Measurements from ENCODE around the gene TREML1. TPM values are rescaled to one million over a fixed set of nuclear protein-coding genes. Genes with fewer than 3 reads are reported as not detected.

Gene TREML1
- total and polyA plus RNA-seq, 4 donors: 0.39 to 2.1 (median 1.5) TPM

DNA sequence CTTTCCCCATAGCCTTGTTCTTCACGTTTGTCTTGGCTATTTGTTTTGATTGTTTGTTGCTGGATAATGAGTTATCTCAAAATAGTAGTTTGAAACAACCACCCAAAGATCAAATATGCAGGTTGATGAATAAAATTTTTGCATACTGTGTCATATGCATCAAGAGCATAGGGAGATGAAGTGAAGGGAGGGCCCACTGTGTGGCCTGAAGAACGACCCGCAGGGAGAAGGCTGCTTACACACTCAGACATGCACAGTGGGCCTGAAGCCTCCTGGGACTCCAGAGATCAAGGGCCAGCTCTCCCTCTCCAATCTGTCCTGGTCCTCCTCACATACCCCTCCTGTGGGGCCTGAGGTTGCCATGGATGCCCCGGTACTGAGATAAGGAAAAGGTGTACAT, 25.0 kb upstream of the TREML1 start:
- H3K27ac ChIP-seq (ENCODE audit: low read depth, low read length): no peak overlapping the region
- no peaks in the 10 kb centered on the region for H3K36me3 ChIP-seq (ENCODE audit: control insufficient read depth, insufficient read depth, low read length)
- no peak overlapping the region for H3K4me3 ChIP-seq (ENCODE audit: low read depth, low read length)
- no peaks in the 10 kb centered on the region for H3K27me3 ChIP-seq (ENCODE audit: control insufficient read depth, insufficient read depth, low read length)
- no peaks in the 10 kb centered on the region for H3K4me1 ChIP-seq (ENCODE audit: control insufficient read depth, insufficient read depth, low read length)
- no CpG with 5 or more reads among the region's 4 CpGs for WGBS (ENCODE audit: insufficient coverage)
- no peaks in the 10 kb centered on the region for H3K9me3 ChIP-seq (ENCODE audit: control insufficient read depth, insufficient read depth, low read length)
- no peak for DNase-seq (ENCODE audit: low read depth in 4 of 6, low spot score in 6 of 6)

DNA sequence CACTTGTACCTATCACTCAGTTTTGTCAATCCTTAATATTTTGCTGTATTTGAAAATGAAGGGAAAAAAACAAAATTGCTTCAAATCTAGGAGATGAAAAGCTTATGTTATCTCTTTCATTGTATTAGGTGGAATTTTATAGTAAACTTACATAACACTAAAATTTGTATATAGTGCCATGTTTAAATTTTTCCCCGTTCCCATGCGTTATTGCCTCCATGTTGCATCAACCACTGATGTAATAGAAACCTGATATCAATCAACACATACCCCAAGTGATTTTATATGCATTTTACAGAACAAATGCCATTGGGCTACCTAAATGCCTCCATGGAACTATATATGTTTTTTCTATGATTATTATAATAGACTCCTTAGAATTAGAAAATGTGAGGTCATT, 23.5 kb upstream of the TREML1 start:
- DNase-seq (ENCODE audit: low read depth in 4 of 6, low spot score in 6 of 6): no peak
- Histone ChIP-seq H3K36me3 (ENCODE audit: control insufficient read depth, insufficient read depth, low read length) (no peaks in the 10 kb centered on the region), H3K27me3 (ENCODE audit: control insufficient read depth, insufficient read depth, low read length) (no peaks in the 10 kb centered on the region), H3K9me3 (ENCODE audit: control insufficient read depth, insufficient read depth, low read length) (no peaks in the 10 kb centered on the region), H3K27ac (ENCODE audit: low read depth, low read length) (no peak overlapping the region), H3K4me3 (ENCODE audit: low read depth, low read length) (no peak overlapping the region), H3K4me1 (ENCODE audit: control insufficient read depth, insufficient read depth, low read length) (no peaks in the 10 kb centered on the region)
- no CpG with 5 or more reads among the region's 2 CpGs for WGBS (ENCODE audit: insufficient coverage)

DNA sequence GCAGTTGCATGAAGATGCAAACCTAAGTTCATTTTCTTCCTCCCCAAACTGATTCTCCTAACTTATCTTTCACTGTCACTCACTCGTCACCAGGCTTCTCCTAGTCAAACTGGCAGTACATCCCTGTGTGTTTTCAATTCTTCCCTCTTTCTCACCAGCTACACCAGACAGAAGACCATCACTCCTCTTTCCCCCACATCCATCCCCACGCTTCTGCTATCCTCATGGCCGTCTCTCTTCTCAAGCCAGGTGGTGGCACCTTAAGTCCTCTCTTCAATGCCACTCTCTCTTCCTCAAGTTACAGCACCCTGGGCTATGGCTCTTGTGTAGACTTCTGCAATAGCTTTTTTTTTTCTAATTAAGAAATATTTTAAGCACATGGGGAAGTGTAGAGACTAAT, 23.1 kb upstream of the TREML1 start:
- H3K9me3 ChIP-seq (ENCODE audit: control insufficient read depth, insufficient read depth, low read length): no peaks in the 10 kb centered on the region
- H3K4me3 ChIP-seq (ENCODE audit: low read depth, low read length): no peak overlapping the region
- H3K27ac ChIP-seq (ENCODE audit: low read depth, low read length): no peak overlapping the region
- 85% methylated on average over 3 of the region's 3 CpGs for WGBS (ENCODE audit: insufficient coverage)
- H3K4me1 ChIP-seq (ENCODE audit: control insufficient read depth, insufficient read depth, low read length): no peaks in the 10 kb centered on the region
- DNase-seq (ENCODE audit: low read depth in 4 of 6, low spot score in 6 of 6): no peak
- H3K36me3 ChIP-seq (ENCODE audit: control insufficient read depth, insufficient read depth, low read length): no peaks in the 10 kb centered on the region
- H3K27me3 ChIP-seq (ENCODE audit: control insufficient read depth, insufficient read depth, low read length): no peaks in the 10 kb centered on the region

GRCh38 chr6:41176189-41176588, 22.0 kb upstream of the TREML1 start:
- no peak for DNase-seq (ENCODE audit: low read depth in 4 of 6, low spot score in 6 of 6)
- Histone ChIP-seq H3K4me3 (ENCODE audit: low read depth, low read length) (no peak overlapping the region), H3K9me3 (ENCODE audit: control insufficient read depth, insufficient read depth, low read length) (no peaks in the 10 kb centered on the region), H3K27ac (ENCODE audit: low read depth, low read length) (no peak overlapping the region), H3K36me3 (ENCODE audit: control insufficient read depth, insufficient read depth, low read length) (no peaks in the 10 kb centered on the region), H3K4me1 (ENCODE audit: control insufficient read depth, insufficient read depth, low read length) (no peaks in the 10 kb centered on the region), H3K27me3 (ENCODE audit: control insufficient read depth, insufficient read depth, low read length) (no peaks in the 10 kb centered on the region)
- WGBS (ENCODE audit: insufficient coverage): 93% methylated on average over 12 of the region's 12 CpGs

- no CpG with 5 or more reads among the region's 1 CpG for WGBS (ENCODE audit: insufficient coverage)
- no peaks in the 10 kb centered on the region for H3K9me3 ChIP-seq (ENCODE audit: control insufficient read depth, insufficient read depth, low read length)
- no peaks in the 10 kb centered on the region for H3K4me1 ChIP-seq (ENCODE audit: control insufficient read depth, insufficient read depth, low read length)
- no peak overlapping the region for H3K27ac ChIP-seq (ENCODE audit: low read depth, low read length)
- no peaks in the 10 kb centered on the region for H3K36me3 ChIP-seq (ENCODE audit: control insufficient read depth, insufficient read depth, low read length)
- no peak overlapping the region for H3K4me3 ChIP-seq (ENCODE audit: low read depth, low read length)
- no peaks in the 10 kb centered on the region for H3K27me3 ChIP-seq (ENCODE audit: control insufficient read depth, insufficient read depth, low read length)
- no peak for DNase-seq (ENCODE audit: low read depth in 4 of 6, low spot score in 6 of 6)
These were observed 20.9 kb upstream of the TREML1 start for GRCh38 chr6:41175084-41175483.

GRCh38 chr6:41174610-41175009, 20.5 kb upstream of the TREML1 start:
- H3K27me3 ChIP-seq (ENCODE audit: control insufficient read depth, insufficient read depth, low read length): no peaks in the 10 kb centered on the region
- no peak overlapping the region for H3K27ac ChIP-seq (ENCODE audit: low read depth, low read length)
- H3K36me3 ChIP-seq (ENCODE audit: control insufficient read depth, insufficient read depth, low read length): no peaks in the 10 kb centered on the region
- H3K4me1 ChIP-seq (ENCODE audit: control insufficient read depth, insufficient read depth, low read length): no peaks in the 10 kb centered on the region
- H3K9me3 ChIP-seq (ENCODE audit: control insufficient read depth, insufficient read depth, low read length): no peaks in the 10 kb centered on the region
- H3K4me3 ChIP-seq (ENCODE audit: low read depth, low read length): no peak overlapping the region
- DNase-seq (ENCODE audit: low read depth in 4 of 6, low spot score in 6 of 6): no peak
- 100% methylated on average over 1 of the region's 2 CpGs for WGBS (ENCODE audit: insufficient coverage)

DNA sequence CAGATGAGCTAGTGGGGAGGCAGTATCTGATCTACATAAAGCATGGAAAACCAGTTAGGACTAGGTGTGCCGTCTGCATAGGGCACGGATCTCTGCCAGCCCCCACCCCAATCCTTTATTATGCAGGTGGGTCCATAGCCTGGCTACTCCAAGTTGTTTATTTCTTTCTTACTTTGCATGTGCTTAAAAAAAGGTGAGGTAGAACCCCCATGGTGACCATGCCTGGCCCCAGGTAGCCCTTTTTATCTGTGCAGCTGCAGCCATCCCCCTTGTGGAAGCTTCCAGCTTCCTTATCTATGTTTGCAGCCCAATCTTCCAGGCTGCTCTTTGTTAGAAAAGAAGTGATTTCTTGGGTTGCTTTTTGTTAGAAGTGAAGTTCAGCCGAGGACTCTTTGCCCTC, 17.8 kb upstream of the TREML1 start:
- Histone ChIP-seq H3K9me3 (ENCODE audit: control insufficient read depth, insufficient read depth, low read length) (no peaks in the 10 kb centered on the region), H3K27me3 (ENCODE audit: control insufficient read depth, insufficient read depth, low read length) (no peaks in the 10 kb centered on the region), H3K36me3 (ENCODE audit: control insufficient read depth, insufficient read depth, low read length) (no peaks in the 10 kb centered on the region), H3K27ac (ENCODE audit: low read depth, low read length) (no peak overlapping the region), H3K4me3 (ENCODE audit: low read depth, low read length) (no peak overlapping the region), H3K4me1 (ENCODE audit: control insufficient read depth, insufficient read depth, low read length) (no peaks in the 10 kb centered on the region)
- WGBS (ENCODE audit: insufficient coverage): 100% methylated on average over 1 of the region's 3 CpGs
- no peak for DNase-seq (ENCODE audit: low read depth in 4 of 6, low spot score in 6 of 6)

DNA sequence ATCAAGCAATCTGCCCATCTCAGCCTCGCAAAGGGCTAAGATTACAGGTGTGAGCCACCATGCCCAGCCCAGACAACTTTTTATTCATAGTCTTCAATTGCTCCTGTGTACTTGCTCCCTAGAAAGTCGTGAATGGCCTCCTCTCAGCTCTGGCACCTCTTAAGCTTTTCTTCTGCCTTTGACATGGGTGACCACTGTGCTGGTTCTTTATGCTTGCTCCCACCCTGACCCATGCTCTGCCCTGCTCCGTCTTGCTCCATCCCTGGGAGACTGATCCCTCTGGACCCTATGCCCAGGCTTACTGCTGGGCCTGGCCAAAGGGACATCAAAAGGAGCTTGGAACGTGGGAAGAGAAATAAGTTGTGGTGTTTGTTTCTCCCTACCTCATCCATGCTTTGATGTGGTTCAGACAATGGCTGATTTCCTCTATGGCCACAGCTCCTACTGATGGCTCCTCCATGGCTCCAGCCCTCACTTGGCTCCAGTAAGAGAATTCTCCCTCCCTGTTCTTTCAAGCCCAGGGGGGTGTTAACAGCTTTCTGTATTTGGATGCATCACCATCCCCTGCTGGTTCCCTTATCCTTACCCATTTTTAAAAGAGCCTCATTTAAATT, 16.5 kb upstream of the TREML1 start:
- Histone ChIP-seq H3K4me1 (ENCODE audit: control insufficient read depth, insufficient read depth, low read length) (no peaks in the 10 kb centered on the region), H3K4me3 (ENCODE audit: low read depth, low read length) (no peak overlapping the region), H3K9me3 (ENCODE audit: control insufficient read depth, insufficient read depth, low read length) (no peaks in the 10 kb centered on the region), H3K36me3 (ENCODE audit: control insufficient read depth, insufficient read depth, low read length) (no peaks in the 10 kb centered on the region), H3K27ac (ENCODE audit: low read depth, low read length) (no peak overlapping the region), H3K27me3 (ENCODE audit: control insufficient read depth, insufficient read depth, low read length) (no peaks in the 10 kb centered on the region)
- 71% methylated on average over 3 of the region's 4 CpGs for WGBS (ENCODE audit: insufficient coverage)
- DNase-seq (ENCODE audit: low read depth in 4 of 6, low spot score in 6 of 6): no peak

GRCh38 chr6:41167173-41167963, 13.2 kb upstream of the TREML1 start:
- H3K4me1 ChIP-seq (ENCODE audit: control insufficient read depth, insufficient read depth, low read length): no peaks in the 10 kb centered on the region
- no peaks in the 10 kb centered on the region for H3K36me3 ChIP-seq (ENCODE audit: control insufficient read depth, insufficient read depth, low read length)
- H3K9me3 ChIP-seq (ENCODE audit: control insufficient read depth, insufficient read depth, low read length): no peaks in the 10 kb centered on the region
- no peak overlapping the region for H3K27ac ChIP-seq (ENCODE audit: low read depth, low read length)
- no peak overlapping the region for H3K4me3 ChIP-seq (ENCODE audit: low read depth, low read length)
- DNase-seq (ENCODE audit: low read depth in 4 of 6, low spot score in 6 of 6): no peak
- no peaks in the 10 kb centered on the region for H3K27me3 ChIP-seq (ENCODE audit: control insufficient read depth, insufficient read depth, low read length)
- 72% methylated on average over 4 of the region's 5 CpGs for WGBS (ENCODE audit: insufficient coverage)

DNA sequence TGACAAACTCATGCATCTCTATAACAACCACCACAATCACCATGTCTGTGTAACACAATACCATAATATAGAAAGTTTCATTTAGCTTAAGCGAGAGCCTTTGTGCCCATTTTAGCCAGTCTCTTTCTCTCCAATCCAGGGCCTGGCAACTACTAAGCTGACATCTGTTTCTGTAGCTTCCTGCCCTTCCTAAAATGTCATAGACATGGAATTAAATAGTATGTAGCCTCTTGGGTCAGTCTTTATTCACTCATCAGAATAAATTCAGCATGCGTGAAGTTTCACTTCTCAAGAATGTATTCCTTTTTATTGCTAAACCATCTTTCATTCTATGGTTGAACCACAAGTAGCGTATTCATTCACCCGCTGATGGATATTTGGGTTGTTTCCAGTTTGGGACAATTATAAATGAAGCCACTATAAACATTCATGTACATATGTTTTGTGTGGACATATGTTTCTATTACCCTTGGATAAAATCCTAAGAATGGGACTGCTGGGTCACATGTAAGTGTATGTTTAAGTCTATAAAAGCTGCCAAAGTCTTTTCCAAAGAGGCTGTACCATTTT, 10.5 kb upstream of the TREML1 start:
- Histone ChIP-seq H3K27me3 (ENCODE audit: control insufficient read depth, insufficient read depth, low read length) (no peaks in the 10 kb centered on the region), H3K27ac (ENCODE audit: low read depth, low read length) (no peak overlapping the region), H3K4me1 (ENCODE audit: control insufficient read depth, insufficient read depth, low read length) (peaks cover 2% of the 10 kb centered on the region), H3K36me3 (ENCODE audit: control insufficient read depth, insufficient read depth, low read length) (no peaks in the 10 kb centered on the region), H3K9me3 (ENCODE audit: control insufficient read depth, insufficient read depth, low read length) (no peaks in the 10 kb centered on the region), H3K4me3 (ENCODE audit: low read depth, low read length) (no peak overlapping the region)
- peak in 1 of 6 donors; percentile 1 for DNase-seq (ENCODE audit: low read depth in 4 of 6, low spot score in 6 of 6)
- WGBS (ENCODE audit: insufficient coverage): no CpG with 5 or more reads among the region's 4 CpGs

Measured in spinal cord (tissue), 10 donors.